ENCODE results near the gene SMIM45.

The SMIM45 gene

DNA sequence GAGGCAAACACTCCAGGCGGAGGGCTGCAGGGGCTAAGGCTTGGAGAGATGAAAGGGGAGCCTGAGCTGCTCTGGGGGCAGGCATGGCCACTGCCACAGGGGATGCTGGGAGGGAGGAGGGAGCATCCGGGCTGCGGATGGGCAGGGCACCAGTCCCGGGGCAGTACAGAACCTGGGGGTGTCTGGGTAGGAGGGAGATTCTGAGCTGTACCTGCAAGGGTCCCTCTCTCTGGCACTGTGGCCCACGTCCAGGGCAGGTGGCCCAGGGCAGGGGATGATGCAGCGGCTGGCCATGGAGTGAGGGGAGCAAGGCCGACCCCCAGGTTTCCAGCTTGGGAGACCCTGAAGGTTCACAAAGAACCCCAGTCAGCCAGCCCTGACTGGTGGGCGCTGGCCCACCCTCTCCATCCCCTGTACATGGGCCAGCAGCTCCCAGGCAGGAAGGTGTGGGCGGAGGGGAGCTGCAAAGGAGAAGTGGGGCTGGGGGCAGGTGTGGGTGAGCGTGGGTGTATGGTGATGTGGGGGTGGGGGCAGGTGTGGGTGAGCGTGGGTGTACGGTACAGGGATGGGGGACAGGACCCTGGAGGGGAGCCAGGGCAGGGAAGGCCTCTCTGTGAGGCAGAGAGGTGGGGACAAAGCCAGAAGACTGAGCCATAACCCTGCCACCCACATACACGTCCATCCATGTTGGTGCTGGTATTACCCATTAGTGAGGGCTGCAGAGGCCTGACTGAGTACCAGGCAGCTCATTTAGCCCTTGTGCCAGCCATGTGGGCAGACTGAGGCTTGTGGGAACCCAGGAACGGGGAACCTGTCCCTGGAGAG, 23.1 kb upstream of the SMIM45 start:
- no peak for DNase-seq (ENCODE audit: low read depth)
- TF ChIP-seq CTCF (conservative IDR thresholded peaks at IDR 0.05; ENCODE audit: control insufficient read depth, insufficient read depth, low read depth, low read length), result no peak

GRCh38 chr22:41929418-41929810, 22.5 kb upstream of the SMIM45 start:
- DNase-seq (ENCODE audit: low read depth), result no peak

More for the DNA sequence above, 23.1 kb upstream of the SMIM45 start:
- no peak overlapping the region for H3K4me3 ChIP-seq (ENCODE audit: control insufficient read depth, low read depth, low read length)

DNA sequence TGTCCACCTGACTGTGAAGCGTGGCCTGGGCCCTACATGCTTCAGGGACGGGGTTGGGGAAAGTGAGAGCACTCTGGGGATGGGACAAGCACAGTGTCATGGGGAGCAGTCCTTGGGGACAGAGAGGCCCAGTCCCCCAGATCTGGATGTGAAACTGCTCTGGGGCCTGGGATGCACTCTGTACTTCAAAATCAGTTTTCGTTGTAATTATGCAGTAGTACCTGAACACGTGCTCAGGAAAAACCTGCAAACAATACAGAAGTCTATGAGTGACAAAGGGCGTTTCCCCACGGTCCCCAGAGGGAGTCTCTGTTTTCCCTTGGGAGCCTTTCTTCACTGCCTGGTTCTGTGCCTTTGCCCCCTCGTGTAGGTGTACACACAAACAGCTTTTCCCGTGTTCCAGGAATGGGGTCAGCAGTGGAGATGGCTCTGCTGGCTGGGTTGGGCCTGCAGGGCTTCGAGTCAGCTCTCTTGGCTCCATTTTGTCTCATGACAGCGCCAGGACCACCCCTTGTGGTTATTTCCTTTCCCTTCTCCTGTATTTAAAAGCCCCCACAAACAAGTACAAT, 20.2 kb upstream of the SMIM45 start:
- no peak for TF ChIP-seq CTCF (conservative IDR thresholded peaks at IDR 0.05; ENCODE audit: control insufficient read depth, insufficient read depth, low read depth, low read length)
- no peak for DNase-seq (ENCODE audit: low read depth)
- no peak overlapping the region for H3K4me3 ChIP-seq (ENCODE audit: control insufficient read depth, low read depth, low read length)

More at GRCh38 chr22:41929418-41929810, 22.5 kb upstream of the SMIM45 start:
- no peak for TF ChIP-seq CTCF (conservative IDR thresholded peaks at IDR 0.05; ENCODE audit: control insufficient read depth, insufficient read depth, low read depth, low read length)
- H3K4me3 ChIP-seq (ENCODE audit: control insufficient read depth, low read depth, low read length), result no peak overlapping the region

GRCh38 chr22:41932353-41932752, 19.6 kb upstream of the SMIM45 start:
- no peak for TF ChIP-seq CTCF (conservative IDR thresholded peaks at IDR 0.05; ENCODE audit: control insufficient read depth, insufficient read depth, low read depth, low read length)
- DNase-seq (ENCODE audit: low read depth), result no peak
- no peak overlapping the region for H3K4me3 ChIP-seq (ENCODE audit: control insufficient read depth, low read depth, low read length)

GRCh38 chr22:41933411-41934177, 18.4 kb upstream of the SMIM45 start:
- H3K4me3 ChIP-seq (ENCODE audit: control insufficient read depth, low read depth, low read length), result no peak overlapping the region
- DNase-seq (ENCODE audit: low read depth), result no peak
- no peak for TF ChIP-seq CTCF (conservative IDR thresholded peaks at IDR 0.05; ENCODE audit: control insufficient read depth, insufficient read depth, low read depth, low read length)

- DNase-seq (ENCODE audit: low read depth), result no peak
- H3K4me3 ChIP-seq (ENCODE audit: control insufficient read depth, low read depth, low read length), result no peak overlapping the region
- no peak for TF ChIP-seq CTCF (conservative IDR thresholded peaks at IDR 0.05; ENCODE audit: control insufficient read depth, insufficient read depth, low read depth, low read length)
These were observed 17.5 kb upstream of the SMIM45 start for GRCh38 chr22:41934284-41935014.
